Measurements from ENCODE around the gene COQ8B. TPM values are rescaled to one million over a fixed set of nuclear protein-coding genes. Genes with fewer than 3 reads are reported as not detected.

COQ8B gene
- total RNA-seq, 1 donor from 2014 or later: 27.7 TPM

DNA sequence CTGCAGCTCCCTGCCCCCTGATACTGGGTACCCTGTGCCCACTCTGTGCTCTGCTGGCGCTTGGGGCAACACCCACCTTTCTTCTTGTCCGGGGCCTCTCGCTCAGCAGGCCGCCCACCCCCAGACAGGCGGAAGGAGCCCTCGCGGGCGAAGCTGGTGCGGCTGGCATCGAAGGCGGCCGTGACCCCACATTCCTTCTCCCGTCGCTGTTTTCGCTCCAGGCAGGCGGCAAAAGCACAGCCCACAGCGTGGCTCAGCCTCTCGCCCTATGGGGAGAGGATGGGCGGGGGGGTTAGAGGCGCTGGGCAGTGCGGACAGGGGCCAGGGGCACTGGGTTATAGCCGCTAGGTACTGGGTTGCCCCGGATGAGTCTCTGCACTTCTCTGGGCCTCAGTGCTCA is 39.5 kb downstream of the COQ8B start:
- H3K36me3 ChIP-seq: no peaks in the 10 kb centered on the region
- peaks cover 21% of the 10 kb centered on the region for H3K36me3 Mint-ChIP-seq
- H3K4me3 Mint-ChIP-seq: no peak overlapping the region

DNA sequence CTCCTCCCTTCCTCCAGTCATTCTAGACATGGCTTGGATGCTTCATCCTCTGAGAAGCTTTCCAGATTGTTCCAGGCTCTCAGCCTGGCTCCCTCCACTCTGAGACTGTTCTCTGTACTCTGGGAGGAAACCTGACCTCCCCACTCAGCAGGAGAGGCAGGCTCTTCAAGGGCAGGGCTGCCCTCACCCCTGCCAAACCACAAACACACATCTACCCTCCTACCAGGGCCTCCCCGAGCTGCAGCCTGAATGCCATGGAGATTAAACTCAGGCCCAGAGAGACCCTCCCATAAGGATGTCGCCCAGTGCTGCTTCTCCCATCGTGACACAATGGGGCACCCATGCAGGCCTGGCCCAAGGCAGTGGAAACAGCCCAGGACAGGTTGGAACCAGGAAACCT is 42.4 kb downstream of the COQ8B start:
- H3K27ac ChIP-seq: no peak overlapping the region
- Mint-ChIP-seq H3K27me3 (ENCODE audit: insufficient read depth, low read depth) (no peaks in the 10 kb centered on the region), H3K4me1 (no peaks in the 10 kb centered on the region), H3K9me3 (peaks cover 2% of the 10 kb centered on the region), H3K4me3 (no peak overlapping the region), H3K27ac (no peak overlapping the region), H3K36me3 (peaks cover 26% of the 10 kb centered on the region)
- H3K79me2 ChIP-seq (ENCODE audit: low read depth): no peaks in the 10 kb centered on the region
- no peaks in the 10 kb centered on the region for H3K27me3 ChIP-seq
- H4K20me1 ChIP-seq (ENCODE audit: low read depth): no peaks in the 10 kb centered on the region
- no peak overlapping the region for H3K4me3 ChIP-seq
- no peaks in the 10 kb centered on the region for H3K4me1 ChIP-seq
- H3K36me3 ChIP-seq: no peaks in the 10 kb centered on the region
- H3K9ac ChIP-seq: no peak overlapping the region
- H3F3A ChIP-seq (ENCODE audit: low read depth): no peaks in the 10 kb centered on the region
- H2AFZ ChIP-seq (replicated peaks): no peak overlapping the region
- H3K4me2 ChIP-seq: no peak overlapping the region
- TF ChIP-seq, protein P1, sequence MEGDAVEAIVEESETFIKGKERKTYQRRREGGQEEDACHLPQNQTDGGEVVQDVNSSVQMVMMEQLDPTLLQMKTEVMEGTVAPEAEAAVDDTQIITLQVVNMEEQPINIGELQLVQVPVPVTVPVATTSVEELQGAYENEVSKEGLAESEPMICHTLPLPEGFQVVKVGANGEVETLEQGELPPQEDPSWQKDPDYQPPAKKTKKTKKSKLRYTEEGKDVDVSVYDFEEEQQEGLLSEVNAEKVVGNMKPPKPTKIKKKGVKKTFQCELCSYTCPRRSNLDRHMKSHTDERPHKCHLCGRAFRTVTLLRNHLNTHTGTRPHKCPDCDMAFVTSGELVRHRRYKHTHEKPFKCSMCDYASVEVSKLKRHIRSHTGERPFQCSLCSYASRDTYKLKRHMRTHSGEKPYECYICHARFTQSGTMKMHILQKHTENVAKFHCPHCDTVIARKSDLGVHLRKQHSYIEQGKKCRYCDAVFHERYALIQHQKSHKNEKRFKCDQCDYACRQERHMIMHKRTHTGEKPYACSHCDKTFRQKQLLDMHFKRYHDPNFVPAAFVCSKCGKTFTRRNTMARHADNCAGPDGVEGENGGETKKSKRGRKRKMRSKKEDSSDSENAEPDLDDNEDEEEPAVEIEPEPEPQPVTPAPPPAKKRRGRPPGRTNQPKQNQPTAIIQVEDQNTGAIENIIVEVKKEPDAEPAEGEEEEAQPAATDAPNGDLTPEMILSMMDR (IDR thresholded peaks at IDR 0.05): no peak
- TF ChIP-seq EZH2 (IDR thresholded peaks at IDR 0.05) (no peak), EZH2phosphoT487 (IDR thresholded peaks at IDR 0.05) (no peak)
- H3K9me3 ChIP-seq (ENCODE audit: low read depth): no peaks in the 10 kb centered on the region
- no peak for DNase-seq (ENCODE audit: low spot score)

More for the DNA sequence above, 39.5 kb downstream of the COQ8B start:
- Mint-ChIP-seq H3K27me3 (ENCODE audit: insufficient read depth, low read depth) (no peaks in the 10 kb centered on the region), H3K4me1 (no peaks in the 10 kb centered on the region), H3K9me3 (no peaks in the 10 kb centered on the region), H3K27ac (no peak overlapping the region)
- H3F3A ChIP-seq (ENCODE audit: low read depth): no peaks in the 10 kb centered on the region
- no peak overlapping the region for H3K27ac ChIP-seq
- H3K79me2 ChIP-seq (ENCODE audit: low read depth): no peaks in the 10 kb centered on the region
- H3K4me2 ChIP-seq: no peak overlapping the region
- no peaks in the 10 kb centered on the region for H3K27me3 ChIP-seq
- H4K20me1 ChIP-seq (ENCODE audit: low read depth): no peaks in the 10 kb centered on the region
- H3K4me1 ChIP-seq: no peaks in the 10 kb centered on the region
- TF ChIP-seq EZH2 (IDR thresholded peaks at IDR 0.05): no peak
- TF ChIP-seq, protein P1 (IDR thresholded peaks at IDR 0.05): no peak
- TF ChIP-seq EZH2phosphoT487 (IDR thresholded peaks at IDR 0.05): no peak
- H3K9me3 ChIP-seq (ENCODE audit: low read depth): no peaks in the 10 kb centered on the region
- H2AFZ ChIP-seq (replicated peaks): no peak overlapping the region
- H3K9ac ChIP-seq: no peak overlapping the region
- no peak for DNase-seq (ENCODE audit: low spot score)
- no peak overlapping the region for H3K4me3 ChIP-seq

DNA sequence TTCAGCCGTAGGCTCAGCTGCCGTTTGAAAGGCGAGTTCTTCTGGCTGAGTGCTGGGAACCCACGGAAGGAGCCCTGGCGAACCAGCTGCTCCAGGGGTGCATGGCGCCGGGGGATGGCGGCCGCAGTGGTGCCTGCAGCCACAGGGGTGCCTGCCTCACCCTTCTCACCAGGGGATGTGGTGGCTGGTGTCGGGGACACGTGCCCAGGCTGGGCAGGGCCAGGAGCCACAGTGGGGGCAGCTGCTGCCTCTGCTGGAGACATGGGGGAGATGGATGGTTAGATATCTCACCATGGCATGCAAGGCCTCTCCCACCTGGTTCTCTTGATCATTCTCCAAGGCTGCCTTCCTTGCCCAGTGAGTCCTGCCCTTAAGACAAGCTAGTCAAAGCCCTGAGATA is 43.3 kb downstream of the COQ8B start:
- H3K4me3 ChIP-seq: no peak overlapping the region
- H2AFZ ChIP-seq (replicated peaks): no peak overlapping the region
- Mint-ChIP-seq H3K27ac (no peak overlapping the region), H3K4me1 (no peaks in the 10 kb centered on the region), H3K9me3 (peaks cover 5% of the 10 kb centered on the region), H3K4me3 (no peak overlapping the region), H3K27me3 (ENCODE audit: insufficient read depth, low read depth) (no peaks in the 10 kb centered on the region), H3K36me3 (peaks cover 30% of the 10 kb centered on the region)
- no peak for TF ChIP-seq EZH2 (IDR thresholded peaks at IDR 0.05)
- TF ChIP-seq, protein P1 (IDR thresholded peaks at IDR 0.05): no peak
- TF ChIP-seq EZH2phosphoT487 (IDR thresholded peaks at IDR 0.05): no peak
- no peaks in the 10 kb centered on the region for H3K36me3 ChIP-seq
- H3K4me1 ChIP-seq: no peaks in the 10 kb centered on the region
- H3K9me3 ChIP-seq (ENCODE audit: low read depth): no peaks in the 10 kb centered on the region
- no peak overlapping the region for H3K9ac ChIP-seq
- H3K27me3 ChIP-seq: no peaks in the 10 kb centered on the region
- no peak overlapping the region for H3K4me2 ChIP-seq
- no peak for DNase-seq (ENCODE audit: low spot score)
- H3F3A ChIP-seq (ENCODE audit: low read depth): no peaks in the 10 kb centered on the region
- no peaks in the 10 kb centered on the region for H4K20me1 ChIP-seq (ENCODE audit: low read depth)
- H3K79me2 ChIP-seq (ENCODE audit: low read depth): no peaks in the 10 kb centered on the region
- no peak overlapping the region for H3K27ac ChIP-seq

Data from neural progenitor cell (in vitro differentiated cells).